Activated CD8-positive, alpha-beta memory T cell treated with anti-CD3 and anti-CD28 coated beads, Interleukin-2, amount 50 U/mL, for 1 hour (primary cell): ENCODE measurements around the gene CRIP3.
"Not testable (repeated sequence)": the region's sequence is repeated elsewhere in the genome, so short reads cannot be mapped to it uniquely, and the experiment has no call there.

Source experiments
- DNase-seq: peaks from one replicate; pipeline ENCODE4 v3.0.0-alpha.2; 2020; ENCODE audit errors: extremely low read depth

The CRIP3 gene, protein sequence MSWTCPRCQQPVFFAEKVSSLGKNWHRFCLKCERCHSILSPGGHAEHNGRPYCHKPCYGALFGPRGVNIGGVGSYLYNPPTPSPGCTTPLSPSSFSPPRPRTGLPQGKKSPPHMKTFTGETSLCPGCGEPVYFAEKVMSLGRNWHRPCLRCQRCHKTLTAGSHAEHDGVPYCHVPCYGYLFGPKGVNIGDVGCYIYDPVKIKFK

DNA sequence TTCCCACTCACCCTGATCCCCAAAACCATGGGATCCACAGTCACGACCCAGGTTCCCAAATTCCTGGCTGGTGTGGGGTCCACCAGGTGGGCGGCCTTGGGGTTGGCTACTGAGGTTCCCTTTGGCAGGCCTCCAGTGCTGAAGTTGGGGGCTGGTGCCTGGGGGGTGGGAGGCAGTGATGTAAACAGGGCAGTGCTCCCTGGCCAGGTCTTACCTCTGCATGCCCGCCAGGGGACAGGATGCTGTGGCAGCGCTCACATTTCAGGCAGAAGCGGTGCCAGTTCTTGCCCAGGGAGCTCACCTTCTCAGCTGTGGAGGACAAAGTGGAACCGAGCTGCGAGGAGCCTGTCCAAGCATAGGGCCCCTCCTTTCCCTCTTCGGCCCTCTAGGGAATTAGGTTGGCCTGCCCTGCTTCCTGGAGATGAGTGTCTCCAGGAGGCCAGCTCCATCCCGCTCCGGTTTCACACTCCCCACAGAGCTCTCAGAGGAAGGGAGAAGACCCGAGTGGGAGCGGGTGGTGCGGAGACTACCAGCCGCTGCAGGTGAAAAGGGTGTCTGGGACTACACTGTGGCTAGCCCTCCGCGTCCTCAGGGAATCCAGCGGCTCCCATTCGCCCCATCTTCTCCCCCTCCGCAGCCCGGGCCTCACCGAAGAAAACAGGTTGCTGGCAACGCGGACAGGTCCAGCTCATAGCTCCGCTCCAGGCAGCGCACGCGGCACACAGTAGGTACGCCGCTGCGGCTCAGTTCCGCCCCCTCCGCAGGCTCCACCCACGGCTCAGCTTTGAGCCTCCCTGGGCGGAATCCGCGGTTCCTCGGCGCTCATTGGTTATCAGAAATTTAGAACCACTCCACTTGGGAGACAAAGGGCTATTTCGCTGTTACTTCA is at the start of gene CRIP3:
TSS of gene CRIP3 (minus strand) at position 726 of the 889 bp plus-strand sequence. CDS start at position 692, 34 bp downstream.
- DNase-seq = peak; percentile 14

DNA sequence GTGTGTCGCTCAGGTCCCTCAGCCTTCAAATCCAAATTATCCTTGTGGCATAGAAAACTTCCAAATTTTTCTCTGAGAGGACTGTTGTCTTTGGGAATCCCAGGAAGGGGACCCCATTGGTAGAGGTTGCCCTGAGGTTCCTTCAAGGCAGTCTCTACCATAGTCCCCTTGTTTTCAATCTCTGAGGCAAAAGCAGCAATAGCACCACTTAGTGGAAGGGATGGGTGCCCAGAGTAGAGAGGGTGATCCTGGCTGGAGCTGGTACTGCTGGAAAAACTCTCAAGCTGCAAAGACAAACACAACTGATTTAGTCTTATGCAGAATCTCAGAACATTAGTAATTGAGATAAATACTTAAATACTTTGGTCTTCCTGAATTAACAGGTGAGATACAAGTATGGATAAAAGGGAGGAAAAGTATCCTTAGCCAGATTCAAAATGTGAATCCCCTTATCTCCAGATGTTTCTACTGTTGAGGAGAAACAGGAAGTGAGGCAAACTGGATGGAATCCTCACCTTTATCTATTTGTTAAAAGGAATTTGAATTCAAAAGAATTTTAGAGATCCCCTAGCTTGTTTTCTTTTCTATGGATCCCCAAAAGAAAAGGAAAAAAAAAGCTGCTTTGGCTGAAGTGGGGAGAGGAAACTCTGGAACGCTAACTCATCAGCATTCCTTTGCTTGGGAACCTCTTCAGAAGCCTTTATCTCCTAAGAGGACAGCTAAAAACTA is 47.4 kb upstream of the CRIP3 start:
- DNase-seq = no peak

DNA sequence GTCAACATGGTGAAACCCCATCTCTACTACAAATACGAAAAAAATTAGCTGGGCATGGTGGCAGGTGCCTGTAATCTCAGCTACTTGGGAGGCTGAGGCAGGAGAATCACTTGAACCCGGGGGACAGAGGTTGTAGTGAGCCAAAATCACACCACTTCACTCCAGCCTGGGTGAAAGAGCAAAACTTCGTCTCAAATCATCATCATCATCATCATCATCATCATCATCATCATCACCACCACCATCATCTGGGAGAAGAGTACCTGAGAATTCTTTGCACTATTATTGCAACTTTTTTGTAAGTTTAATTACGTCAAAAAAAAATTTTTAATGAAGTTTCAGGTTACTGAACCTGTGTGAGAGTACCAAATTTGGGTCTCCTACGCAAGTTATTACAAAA is 43.3 kb upstream of the CRIP3 start:
- DNase-seq = not testable (repeated sequence)

DNA sequence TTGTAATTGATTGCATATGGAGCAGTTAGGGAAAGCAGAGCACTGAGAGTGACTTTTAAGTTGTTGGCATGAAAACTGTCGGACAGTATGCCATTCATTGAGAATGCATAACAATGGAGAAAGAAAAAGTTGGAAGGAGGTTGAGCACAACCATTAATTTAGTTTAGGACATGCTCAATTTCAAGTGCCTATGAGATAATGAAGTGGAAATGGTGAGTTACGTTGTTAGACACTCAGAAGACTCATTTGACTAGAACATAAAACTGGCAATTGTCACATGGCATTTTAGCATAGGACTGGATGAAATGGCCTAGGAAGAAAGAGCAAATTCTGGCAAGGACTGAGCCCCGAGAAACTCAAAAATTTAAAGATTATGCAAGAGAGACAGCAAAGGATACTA is 38.8 kb upstream of the CRIP3 start:
- DNase-seq = no peak

DNA sequence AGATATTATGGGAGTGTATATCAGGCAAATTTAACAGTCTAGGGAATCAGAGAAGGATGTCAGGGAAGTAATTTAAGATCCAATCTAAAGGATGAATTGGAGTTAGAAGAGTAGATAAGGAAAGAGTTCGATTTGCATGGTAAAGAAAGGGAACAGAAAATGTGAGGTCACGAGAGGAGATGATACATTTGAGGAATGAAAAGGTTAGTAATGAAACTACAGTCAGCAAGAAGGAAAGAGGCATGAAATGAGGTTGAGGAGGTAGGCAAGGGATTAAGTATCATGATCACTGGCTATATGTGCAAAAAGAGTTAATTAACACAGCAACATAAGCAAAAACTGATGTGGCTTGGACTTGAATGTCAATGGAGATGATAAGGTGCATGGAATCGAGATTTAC is 38.4 kb upstream of the CRIP3 start:
- DNase-seq = no peak

DNA sequence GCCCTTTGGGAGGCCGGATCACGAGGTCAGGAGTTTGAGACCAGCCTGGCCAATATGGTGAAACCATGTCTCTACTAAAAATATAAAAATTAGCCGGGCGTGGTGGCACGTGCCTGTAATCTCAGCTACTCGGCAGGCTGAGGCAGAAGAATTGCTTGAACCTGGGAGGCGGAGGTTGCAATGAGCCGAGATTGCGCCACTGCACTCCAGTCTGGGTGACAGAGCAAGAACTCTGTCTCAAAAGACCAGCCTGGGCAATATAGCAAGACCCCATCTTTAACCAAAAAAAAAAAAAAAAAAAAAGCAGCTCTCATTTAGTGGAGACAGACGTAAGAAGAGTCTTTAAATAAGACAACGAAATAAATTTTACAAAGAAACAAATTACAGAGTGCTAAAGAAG is 37.6 kb upstream of the CRIP3 start:
- not testable (repeated sequence) for DNase-seq

DNA sequence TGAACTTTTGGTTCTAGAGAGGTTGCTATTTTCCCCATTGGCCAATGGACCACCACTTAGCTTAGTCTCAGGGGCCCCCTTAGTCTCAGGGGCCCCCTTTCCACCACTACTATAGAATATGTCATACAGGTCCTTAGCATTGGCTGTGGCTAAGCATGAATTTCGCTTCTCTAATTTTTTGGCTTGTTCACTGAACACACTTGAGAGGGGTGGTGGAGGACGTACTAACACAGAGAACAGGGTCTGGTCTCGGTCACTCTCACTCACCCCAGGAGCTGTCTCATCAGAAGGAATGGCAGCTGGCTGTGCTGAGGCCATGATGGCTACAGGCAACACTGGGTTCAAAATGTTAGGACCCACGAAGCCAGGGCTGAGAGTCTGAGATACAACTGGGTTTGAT is 30.5 kb upstream of the CRIP3 start:
- DNase-seq = no peak

DNA sequence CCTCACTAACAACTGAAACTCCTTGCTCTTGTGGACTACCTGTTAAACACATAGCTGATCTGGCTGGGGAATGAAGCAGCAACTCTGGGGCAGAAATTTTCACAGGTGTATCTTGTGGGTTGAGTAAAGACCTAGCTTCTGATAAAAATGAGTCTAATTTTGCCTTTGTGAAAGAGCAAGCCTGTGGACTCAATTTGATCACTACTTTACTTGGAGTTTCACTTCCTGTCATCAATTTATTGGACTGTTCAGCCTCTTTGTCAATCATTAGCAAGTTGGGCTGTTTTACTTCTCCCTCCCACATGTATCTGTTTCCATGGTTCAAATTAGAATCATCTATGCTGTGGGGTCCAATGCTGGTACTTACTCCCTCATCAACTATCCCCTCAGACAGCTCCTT is 29.6 kb upstream of the CRIP3 start:
- DNase-seq = no peak

DNA sequence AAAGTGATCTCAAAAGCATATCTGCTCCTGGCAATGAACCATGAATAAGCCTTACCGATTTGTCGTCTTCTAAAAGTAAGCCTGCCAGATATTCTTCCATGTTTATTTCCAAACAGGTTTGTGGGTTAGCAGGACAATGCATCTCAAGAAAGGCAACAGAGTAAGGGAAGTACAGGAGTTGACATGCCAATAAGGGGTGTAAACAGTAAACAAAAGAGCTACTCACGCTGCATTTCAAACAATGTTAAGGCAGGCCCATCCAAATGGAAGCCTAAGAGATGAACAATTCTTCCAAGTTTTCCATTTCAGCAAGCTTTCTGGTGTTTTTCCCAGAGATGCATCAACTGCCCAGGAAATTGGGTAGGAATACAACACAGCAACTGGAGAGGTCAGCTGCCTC is 27.8 kb upstream of the CRIP3 start:
- DNase-seq = no peak

DNA sequence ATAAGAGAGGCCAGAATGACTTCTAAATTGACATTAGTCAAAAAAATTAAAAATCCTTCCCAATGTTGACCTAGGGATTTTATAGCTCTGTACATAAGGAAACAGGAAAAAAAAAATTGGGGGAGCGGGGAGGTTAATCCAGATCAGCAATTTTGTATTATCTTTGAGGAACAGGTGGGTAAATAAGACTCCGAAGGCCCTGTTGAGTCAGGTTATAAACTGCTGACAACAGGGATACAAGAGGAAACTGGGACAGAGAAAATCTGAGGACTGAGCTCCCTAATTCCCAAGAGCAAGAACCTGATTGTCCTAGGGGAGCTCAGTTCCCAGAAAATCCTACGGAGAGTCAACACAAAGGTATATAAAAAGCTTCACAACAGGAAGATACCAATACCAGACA is 26.8 kb upstream of the CRIP3 start:
- no peak for DNase-seq

DNA sequence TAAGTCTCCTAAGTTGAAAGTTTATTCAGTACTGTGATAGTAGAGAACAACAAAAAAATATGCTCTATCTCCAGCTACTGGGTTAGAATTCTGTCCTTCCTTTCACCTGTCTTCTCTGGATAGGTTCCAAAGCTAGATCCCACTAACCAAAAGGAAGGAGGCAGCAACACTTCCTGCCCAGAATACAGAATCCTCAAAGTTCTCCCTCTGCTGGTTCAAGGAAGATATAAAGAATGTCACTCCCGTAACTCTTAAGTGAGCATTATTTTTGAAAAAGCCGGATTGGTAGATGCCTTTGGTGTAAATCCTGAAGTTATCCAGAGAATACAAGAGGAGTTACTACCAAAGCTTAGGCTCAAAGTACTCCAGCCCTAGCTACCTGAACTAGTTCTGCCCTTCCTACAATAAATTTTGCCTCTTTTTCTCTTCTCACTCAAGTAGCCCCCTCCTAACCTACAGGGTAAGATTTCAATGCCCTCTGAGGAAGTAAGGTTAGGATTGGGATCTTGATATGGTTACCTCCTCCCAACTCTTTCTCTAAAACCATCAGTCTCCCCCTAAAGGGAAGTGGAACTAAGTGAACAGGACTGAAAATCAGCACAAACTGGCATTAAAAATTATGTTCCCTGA is 26.0 kb upstream of the CRIP3 start:
- DNase-seq = no peak

DNA sequence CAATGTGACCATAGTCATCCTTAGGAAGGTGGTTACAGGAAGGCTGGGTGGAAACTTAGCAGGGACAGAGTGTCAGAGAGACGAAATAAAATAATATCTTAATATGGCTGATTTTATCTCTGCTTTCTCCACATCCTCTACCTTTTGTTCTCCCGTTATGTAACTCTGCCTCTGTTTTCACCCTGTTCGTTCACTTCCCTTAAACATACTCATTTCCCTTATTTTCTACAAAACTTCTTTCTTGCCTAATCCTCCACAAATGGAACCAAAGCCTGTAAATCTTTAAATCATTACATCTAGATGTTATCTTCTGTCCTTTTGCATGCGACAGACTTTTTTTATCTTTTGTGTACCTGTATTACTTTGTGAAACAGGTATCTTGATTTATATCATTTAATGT is 23.3 kb upstream of the CRIP3 start:
- no peak for DNase-seq

DNA sequence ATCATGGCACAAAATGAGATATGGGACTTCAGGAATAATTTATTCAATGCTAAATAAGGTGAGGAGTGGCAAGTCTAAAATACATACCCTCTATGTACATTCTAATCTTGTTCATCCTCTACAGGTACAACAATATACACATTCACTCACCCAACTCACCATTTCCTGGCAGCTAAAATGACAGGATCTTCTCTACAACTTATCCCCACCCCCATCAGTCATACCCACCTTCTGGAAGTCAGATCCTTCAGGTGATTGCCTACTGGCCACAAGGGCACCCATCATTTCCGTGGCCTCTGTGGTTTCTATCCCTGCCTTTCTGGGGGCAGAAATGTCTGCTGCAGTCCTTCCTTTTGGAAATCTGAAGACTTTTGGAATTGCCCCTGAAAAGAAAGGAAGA is 22.8 kb upstream of the CRIP3 start:
- DNase-seq = no peak

DNA sequence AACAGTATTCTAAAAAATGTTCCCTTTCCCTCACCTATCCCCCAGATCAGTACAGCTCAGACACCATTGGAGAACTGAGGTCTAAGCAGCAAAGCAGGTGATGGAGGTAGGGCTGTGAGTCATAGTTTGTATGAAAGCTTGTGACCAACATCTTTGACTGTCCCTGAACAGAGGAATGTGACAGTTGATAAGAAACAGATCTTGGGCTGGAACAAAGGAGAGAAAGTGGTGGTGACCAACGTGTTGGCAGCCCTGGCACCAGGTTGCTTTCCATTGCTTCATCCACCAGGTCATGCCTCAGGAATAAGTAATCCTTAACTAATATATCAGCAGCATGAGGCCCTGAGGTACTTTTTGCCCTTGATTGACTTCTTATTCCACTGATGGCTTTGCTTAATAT is 19.9 kb upstream of the CRIP3 start:
- no peak for DNase-seq

DNA sequence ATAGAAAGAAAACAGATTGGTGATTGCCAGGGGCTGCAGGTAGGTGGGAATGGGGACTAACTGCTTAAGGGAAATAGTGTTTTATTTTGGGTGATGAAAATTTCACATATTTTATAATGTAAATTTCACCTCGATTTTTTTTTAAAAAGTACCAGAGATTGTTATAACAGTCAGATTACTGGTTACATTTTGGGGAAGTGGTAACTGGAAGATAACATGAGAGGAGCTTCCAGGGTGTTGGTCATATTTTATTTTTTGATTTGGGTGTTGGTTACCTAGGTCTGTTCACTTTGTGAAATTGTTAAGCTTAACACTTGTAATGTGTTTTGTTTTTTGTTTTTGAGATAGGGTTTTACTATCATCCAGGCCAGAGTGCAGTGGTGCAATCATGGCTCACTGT is 17.2 kb upstream of the CRIP3 start:
- DNase-seq = no peak

DNA sequence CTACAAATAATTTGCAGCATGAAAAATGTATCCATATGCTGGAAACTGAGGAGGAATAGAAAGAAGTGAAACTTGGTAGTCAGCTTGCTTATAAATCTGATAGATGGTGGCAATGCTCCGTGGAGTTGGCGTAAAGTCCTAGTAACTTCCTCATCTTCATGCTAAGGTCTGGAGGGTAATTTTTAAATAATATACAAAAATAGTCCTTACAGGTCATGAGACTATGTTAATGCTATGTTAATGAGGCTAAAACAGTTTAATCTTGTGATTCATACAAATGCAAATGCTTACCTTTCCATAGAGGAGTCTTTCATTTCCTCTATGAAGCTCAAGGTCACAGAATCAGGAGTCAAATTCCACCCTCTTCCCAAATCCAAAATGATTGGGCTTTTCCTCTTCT is 9.4 kb upstream of the CRIP3 start:
- DNase-seq = no peak

DNA sequence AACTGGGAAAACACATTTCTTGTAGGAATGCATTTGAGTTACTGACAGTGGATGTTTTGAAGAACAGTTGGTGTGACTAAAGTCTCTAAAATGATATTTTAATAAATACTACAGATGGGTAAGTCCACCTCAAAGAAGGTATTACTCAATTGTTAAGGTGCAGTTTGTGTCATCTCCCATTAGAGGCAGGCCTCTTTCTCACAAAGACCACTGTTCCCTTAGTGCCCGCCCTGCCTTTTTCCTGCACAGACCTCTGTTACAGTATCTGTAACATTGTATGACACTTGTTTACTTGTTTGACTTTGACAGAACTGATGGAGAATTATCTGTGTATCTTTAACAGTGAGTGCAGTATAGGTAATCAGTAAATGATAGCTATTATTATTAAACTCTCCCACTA is 5.2 kb upstream of the CRIP3 start:
- DNase-seq = no peak

DNA sequence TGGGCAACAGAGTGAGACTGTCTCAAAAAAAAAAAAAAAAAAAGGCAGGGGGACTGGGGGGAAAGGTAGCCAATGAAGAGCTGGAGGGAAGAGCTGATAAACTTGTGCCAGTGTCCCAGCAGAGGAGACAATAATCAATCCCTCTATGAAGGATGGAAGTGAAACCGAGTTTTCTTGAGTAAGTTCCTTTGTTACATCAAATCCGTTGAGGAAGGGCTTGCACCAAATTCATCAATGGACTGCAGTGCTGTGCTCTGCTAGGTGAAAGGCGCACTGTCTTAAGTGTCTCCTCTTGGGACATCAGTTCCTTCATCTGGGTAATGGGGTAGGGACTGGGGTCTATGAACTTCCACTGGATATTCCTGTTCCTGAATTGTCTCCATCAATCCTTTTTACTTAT is 3.0 kb upstream of the CRIP3 start:
- no peak for DNase-seq

DNA sequence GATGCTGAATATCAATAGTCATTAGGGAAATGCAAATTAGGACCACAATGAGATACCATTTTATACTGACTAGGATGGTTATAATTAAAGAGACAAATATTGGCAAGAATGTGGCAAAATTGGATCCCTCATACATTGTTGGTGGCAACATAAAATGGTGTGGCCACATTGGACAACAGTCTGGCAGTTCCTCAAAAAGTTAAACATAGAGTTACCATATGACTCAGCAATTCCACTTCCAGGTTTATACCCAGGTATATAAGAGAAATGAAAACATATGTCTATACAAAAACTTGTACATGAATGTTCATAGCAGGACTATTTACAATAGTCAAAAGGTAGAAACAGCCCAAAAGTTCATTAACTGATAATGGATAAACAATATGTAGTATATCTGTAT is 2.0 kb upstream of the CRIP3 start:
- DNase-seq = no peak

DNA sequence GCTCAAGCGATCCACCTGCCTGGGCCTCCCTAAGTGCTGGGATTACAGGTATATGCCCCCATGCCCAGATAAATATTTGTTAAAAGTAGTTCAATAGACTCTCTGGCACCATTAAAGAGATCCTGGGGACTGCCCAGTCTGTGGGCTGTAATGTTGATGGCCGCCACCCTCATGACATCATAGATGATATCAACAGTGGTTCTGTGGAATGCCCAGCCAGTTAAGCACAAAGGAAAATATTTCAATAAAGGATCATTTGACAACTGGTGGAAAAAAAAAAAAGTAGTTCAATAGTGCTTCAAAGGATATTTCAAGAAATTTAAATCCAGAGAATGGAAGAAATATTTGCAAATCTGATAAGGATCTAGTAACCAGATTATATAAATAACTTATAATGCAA is 1.5 kb upstream of the CRIP3 start:
- DNase-seq = no peak

DNA sequence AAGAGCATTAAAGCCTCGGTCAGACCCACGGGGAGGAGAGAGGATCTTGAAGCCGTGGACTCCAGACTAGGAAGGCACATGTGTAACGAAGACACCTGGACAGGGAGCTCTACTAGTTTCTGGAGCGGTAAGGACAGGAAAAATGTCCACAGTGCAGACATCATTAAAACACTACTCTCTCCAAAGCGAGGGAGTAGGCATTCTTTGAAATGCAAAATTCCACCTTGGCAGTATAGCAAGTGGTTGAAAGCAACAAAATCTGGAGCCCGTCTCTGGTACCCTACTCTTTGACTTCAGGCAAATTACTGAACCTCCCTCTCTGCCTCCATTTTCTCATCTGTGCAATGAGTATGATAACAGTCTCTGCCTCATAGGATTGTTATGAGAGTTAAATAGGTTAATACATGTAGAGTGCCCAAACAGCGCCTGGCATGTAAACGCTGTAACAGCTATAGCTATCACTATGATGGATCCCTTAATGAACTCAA is 408 bp upstream of the CRIP3 start:
- no peak for DNase-seq

DNA sequence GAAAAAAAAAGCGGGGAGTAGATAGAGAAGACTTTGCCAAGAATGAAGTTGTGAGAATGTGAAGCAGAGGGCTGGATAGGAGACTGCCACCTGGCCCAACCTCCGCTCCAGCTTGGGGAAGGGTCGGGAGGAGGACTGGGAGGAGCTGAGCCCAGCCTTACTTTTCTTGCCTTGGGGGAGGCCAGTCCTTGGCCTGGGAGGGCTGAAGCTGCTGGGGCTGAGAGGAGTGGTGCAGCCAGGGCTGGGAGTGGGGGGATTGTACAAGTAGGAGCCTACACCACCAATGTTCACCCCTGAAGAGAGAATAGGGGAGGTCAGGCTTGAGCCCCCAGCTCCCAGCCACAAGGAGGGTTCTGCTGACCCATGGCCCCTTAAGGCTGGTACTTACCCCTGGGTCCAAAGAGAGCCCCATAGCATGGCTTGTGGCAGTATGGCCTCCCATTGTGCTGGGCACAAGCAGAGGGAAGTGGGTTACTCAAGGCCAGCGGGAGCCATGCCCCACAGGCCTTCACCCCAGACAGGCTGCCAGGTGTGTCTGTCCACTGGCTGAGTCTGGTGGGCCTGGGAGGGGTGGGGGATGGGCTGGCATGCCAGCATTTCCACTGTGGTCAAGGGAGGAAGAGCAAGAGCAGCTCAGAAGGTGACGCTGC is 1.1 kb downstream of the CRIP3 start:
- no peak for DNase-seq
